ENCODE measurements around the gene PHF8. TPM values are rescaled to one million over a fixed set of nuclear protein-coding genes. Genes with fewer than 3 reads are reported as not detected.

PHF8 gene
- total RNA-seq, 1 donor from 2014 or later = 51.4 TPM

Other genes starting within 250 kb of the PHF8 start
- 9.9 and 11.4 TPM in 2 replicates for gene FAM120C, start 138.8 kb upstream of the PHF8 start, total RNA-seq